ENCODE data around the gene GFI1B. TPM values are rescaled to one million over a fixed set of nuclear protein-coding genes. Genes with fewer than 3 reads are reported as not detected.

Gene GFI1B
- total RNA-seq (under 0.01 TPM in 1 of 2 replicates, not detected in the other), polyA plus RNA-seq (0.02 and 0.06 TPM in 2 replicates), polyA minus RNA-seq (ENCODE audit: low replicate concordance) (not detected in 2 replicates)
- polyA plus RNA-seq (2012), result 0.05 TPM in 1 of 2 replicates, not detected in the other

GRCh38 chr9:132978451-132979131 is at the start of gene GFI1B:
GFI1B (plus strand) TSS chr9:132978694; CDS start chr9:132986679, 7,985 bp downstream.
- no peaks in the 10 kb centered on the region for H3K79me2 ChIP-seq (ENCODE audit: control insufficient read depth, insufficient read depth, low read length)
- H3K9me3 ChIP-seq (ENCODE audit: control insufficient read depth, insufficient read depth, low read depth, low read length), result no peaks in the 10 kb centered on the region
- no peak within 1 kb of the TSS for H2AFZ ChIP-seq (ENCODE audit: low read length)
- no peak for DNase-seq (ENCODE audit: low read depth in 2 of 2)
- no peak within 1 kb of the TSS for H3K9ac ChIP-seq (ENCODE audit: insufficient read depth, low read length)
- H3K4me1 ChIP-seq (ENCODE audit: control insufficient read depth, extremely low read depth, insufficient read depth, low read length), result no peaks in the 10 kb centered on the region
- no peak within 1 kb of the TSS for H3K27ac ChIP-seq (ENCODE audit: insufficient read depth, low read length)
- H3K4me2 ChIP-seq (ENCODE audit: extremely low read depth, insufficient read depth, low read length), result no peak within 1 kb of the TSS
- H3K27me3 ChIP-seq (ENCODE audit: control insufficient read depth, insufficient read depth, low read length), result peaks cover 20% of the 10 kb centered on the region
- TF ChIP-seq, protein P1, sequence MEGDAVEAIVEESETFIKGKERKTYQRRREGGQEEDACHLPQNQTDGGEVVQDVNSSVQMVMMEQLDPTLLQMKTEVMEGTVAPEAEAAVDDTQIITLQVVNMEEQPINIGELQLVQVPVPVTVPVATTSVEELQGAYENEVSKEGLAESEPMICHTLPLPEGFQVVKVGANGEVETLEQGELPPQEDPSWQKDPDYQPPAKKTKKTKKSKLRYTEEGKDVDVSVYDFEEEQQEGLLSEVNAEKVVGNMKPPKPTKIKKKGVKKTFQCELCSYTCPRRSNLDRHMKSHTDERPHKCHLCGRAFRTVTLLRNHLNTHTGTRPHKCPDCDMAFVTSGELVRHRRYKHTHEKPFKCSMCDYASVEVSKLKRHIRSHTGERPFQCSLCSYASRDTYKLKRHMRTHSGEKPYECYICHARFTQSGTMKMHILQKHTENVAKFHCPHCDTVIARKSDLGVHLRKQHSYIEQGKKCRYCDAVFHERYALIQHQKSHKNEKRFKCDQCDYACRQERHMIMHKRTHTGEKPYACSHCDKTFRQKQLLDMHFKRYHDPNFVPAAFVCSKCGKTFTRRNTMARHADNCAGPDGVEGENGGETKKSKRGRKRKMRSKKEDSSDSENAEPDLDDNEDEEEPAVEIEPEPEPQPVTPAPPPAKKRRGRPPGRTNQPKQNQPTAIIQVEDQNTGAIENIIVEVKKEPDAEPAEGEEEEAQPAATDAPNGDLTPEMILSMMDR (conservative IDR thresholded peaks at IDR 0.05 in 1 of 2, IDR thresholded peaks at IDR 0.05 in 1 of 2; ENCODE audit: low read depth in 1 of 2, low read length in 2 of 2), result no peak
- peak; percentile 63 for TF ChIP-seq EZH2 (IDR thresholded peaks at IDR 0.05; ENCODE audit: low read length, missing control alignments)
- H4K20me1 ChIP-seq (ENCODE audit: control insufficient read depth, extremely low read depth, insufficient read depth, low read length), result no peaks in the 10 kb centered on the region
- H3K4me3 ChIP-seq (replicated peaks in 1 of 4; ENCODE audit: control extremely low read depth in 1 of 4, insufficient read depth in 1 of 4, low read depth in 3 of 4, low read length in 4 of 4), result no peak within 1 kb of the TSS
- no peaks in the 10 kb centered on the region for H3K36me3 ChIP-seq (ENCODE audit: control insufficient read depth, insufficient read depth, low read length)

- H2AFZ ChIP-seq (ENCODE audit: low read length), result no peak overlapping the region
- H3K79me2 ChIP-seq (ENCODE audit: control insufficient read depth, insufficient read depth, low read length), result peaks cover 11% of the 10 kb centered on the region
- no peak for TF ChIP-seq EZH2 (IDR thresholded peaks at IDR 0.05; ENCODE audit: low read length, missing control alignments)
- TF ChIP-seq, protein P1 (conservative IDR thresholded peaks at IDR 0.05 in 1 of 2, IDR thresholded peaks at IDR 0.05 in 1 of 2; ENCODE audit: low read depth in 1 of 2, low read length in 2 of 2), result no peak
- H3K4me3 ChIP-seq (replicated peaks in 1 of 4; ENCODE audit: control extremely low read depth in 1 of 4, insufficient read depth in 1 of 4, low read depth in 3 of 4, low read length in 4 of 4), result no peak overlapping the region
- no peaks in the 10 kb centered on the region for H4K20me1 ChIP-seq (ENCODE audit: control insufficient read depth, extremely low read depth, insufficient read depth, low read length)
- H3K27me3 ChIP-seq (ENCODE audit: control insufficient read depth, insufficient read depth, low read length), result no peaks in the 10 kb centered on the region
- no peak overlapping the region for H3K9ac ChIP-seq (ENCODE audit: insufficient read depth, low read length)
- H3K36me3 ChIP-seq (ENCODE audit: control insufficient read depth, insufficient read depth, low read length), result peaks cover 6% of the 10 kb centered on the region
- no peaks in the 10 kb centered on the region for H3K9me3 ChIP-seq (ENCODE audit: control insufficient read depth, insufficient read depth, low read depth, low read length)
- DNase-seq (ENCODE audit: low read depth in 2 of 2), result peak; percentile 14 to 42
- no peaks in the 10 kb centered on the region for H3K4me1 ChIP-seq (ENCODE audit: control insufficient read depth, extremely low read depth, insufficient read depth, low read length)
- peak overlapping the region; percentile 55 for H3K4me2 ChIP-seq (ENCODE audit: extremely low read depth, insufficient read depth, low read length)
- no peak overlapping the region for H3K27ac ChIP-seq (ENCODE audit: insufficient read depth, low read length)
These were observed 47.2 kb upstream of the GFI1B start for GRCh38 chr9:132931178-132931735.

- no peaks in the 10 kb centered on the region for H3K36me3 ChIP-seq (ENCODE audit: control insufficient read depth, insufficient read depth, low read length)
These were observed 43.5 kb upstream of the GFI1B start for GRCh38 chr9:132935026-132935425.

More at GRCh38 chr9:132935026-132935425, 43.5 kb upstream of the GFI1B start:
- H3K9ac ChIP-seq (ENCODE audit: insufficient read depth, low read length), result no peak overlapping the region
- H3K4me1 ChIP-seq (ENCODE audit: control insufficient read depth, extremely low read depth, insufficient read depth, low read length), result no peaks in the 10 kb centered on the region
- no peak for TF ChIP-seq EZH2 (IDR thresholded peaks at IDR 0.05; ENCODE audit: low read length, missing control alignments)
- TF ChIP-seq, protein P1 (conservative IDR thresholded peaks at IDR 0.05 in 1 of 2, IDR thresholded peaks at IDR 0.05 in 1 of 2; ENCODE audit: low read depth in 1 of 2, low read length in 2 of 2), result no peak
- H3K79me2 ChIP-seq (ENCODE audit: control insufficient read depth, insufficient read depth, low read length), result peaks cover 28% of the 10 kb centered on the region
- DNase-seq (ENCODE audit: low read depth in 2 of 2), result no peak
- no peak overlapping the region for H3K27ac ChIP-seq (ENCODE audit: insufficient read depth, low read length)
- H4K20me1 ChIP-seq (ENCODE audit: control insufficient read depth, extremely low read depth, insufficient read depth, low read length), result no peaks in the 10 kb centered on the region
- H3K4me3 ChIP-seq (replicated peaks in 1 of 4; ENCODE audit: control extremely low read depth in 1 of 4, insufficient read depth in 1 of 4, low read depth in 3 of 4, low read length in 4 of 4), result no peak overlapping the region
- no peaks in the 10 kb centered on the region for H3K27me3 ChIP-seq (ENCODE audit: control insufficient read depth, insufficient read depth, low read length)
- no peaks in the 10 kb centered on the region for H3K9me3 ChIP-seq (ENCODE audit: control insufficient read depth, insufficient read depth, low read depth, low read length)
- no peak overlapping the region for H3K4me2 ChIP-seq (ENCODE audit: extremely low read depth, insufficient read depth, low read length)
- H2AFZ ChIP-seq (ENCODE audit: low read length), result no peak overlapping the region

Data from fibroblast of lung (primary cell).